Measurements from ENCODE around the gene CHRNB4.
"Not testable (repeated sequence)": the region's sequence is repeated elsewhere in the genome, so short reads cannot be mapped to it uniquely, and the experiment has no call there.

The CHRNB4 gene

DNA sequence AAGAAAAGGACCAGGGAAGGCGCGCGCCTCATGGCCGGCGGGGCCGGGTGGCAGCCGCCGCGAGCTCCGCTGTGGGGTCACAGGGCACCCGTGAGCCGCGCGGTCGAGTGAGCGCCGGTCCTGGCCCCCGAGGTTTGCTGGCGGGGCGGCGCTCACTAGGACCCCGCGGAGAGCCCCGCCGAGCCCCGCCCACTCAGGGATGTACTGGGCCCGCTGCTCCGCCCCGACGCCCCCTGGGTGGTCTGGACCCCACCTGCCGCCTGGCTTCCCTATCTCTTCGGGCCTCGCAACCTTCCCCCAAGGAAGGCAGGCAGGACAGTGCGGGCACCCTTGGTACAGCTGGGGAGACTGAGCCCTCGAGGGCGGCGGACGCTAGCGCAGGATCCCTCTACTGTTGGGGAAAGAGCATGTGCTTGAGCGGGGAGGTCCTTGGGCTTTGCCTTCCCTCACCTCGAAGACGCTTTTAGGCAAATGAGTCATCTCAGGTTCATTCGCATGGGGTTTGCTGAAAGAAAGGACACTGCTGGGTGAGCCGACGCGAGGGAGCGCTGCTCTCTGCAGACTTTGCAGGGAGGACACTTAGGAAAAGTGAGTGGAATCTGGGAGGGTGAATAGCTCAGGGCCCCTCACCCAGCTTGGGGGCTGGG is at the start of gene CHRNB4:
Gene CHRNB4 (minus strand): TSS at position 109 of the 647 bp plus-strand sequence. CDS start 77 bp downstream, at position 32.
- peak; percentile 27 for DNase-seq (ENCODE audit: low read depth)
- TF ChIP-seq, protein P1, sequence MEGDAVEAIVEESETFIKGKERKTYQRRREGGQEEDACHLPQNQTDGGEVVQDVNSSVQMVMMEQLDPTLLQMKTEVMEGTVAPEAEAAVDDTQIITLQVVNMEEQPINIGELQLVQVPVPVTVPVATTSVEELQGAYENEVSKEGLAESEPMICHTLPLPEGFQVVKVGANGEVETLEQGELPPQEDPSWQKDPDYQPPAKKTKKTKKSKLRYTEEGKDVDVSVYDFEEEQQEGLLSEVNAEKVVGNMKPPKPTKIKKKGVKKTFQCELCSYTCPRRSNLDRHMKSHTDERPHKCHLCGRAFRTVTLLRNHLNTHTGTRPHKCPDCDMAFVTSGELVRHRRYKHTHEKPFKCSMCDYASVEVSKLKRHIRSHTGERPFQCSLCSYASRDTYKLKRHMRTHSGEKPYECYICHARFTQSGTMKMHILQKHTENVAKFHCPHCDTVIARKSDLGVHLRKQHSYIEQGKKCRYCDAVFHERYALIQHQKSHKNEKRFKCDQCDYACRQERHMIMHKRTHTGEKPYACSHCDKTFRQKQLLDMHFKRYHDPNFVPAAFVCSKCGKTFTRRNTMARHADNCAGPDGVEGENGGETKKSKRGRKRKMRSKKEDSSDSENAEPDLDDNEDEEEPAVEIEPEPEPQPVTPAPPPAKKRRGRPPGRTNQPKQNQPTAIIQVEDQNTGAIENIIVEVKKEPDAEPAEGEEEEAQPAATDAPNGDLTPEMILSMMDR (IDR thresholded peaks at IDR 0.05; ENCODE audit: low read length, missing control alignments): peak; percentile 10

GRCh38 chr15:78689626-78690025 is 48.6 kb upstream of the CHRNB4 start:
- DNase-seq (ENCODE audit: low read depth): no peak
- TF ChIP-seq, protein P1 (IDR thresholded peaks at IDR 0.05; ENCODE audit: low read length, missing control alignments): no peak
- no peak overlapping the region for H3K4me3 ChIP-seq (replicated peaks; ENCODE audit: low read depth, low read length)

More for the DNA sequence above, at the start of gene CHRNB4:
- peak within 1 kb of the TSS; percentile 34 for H3K4me3 ChIP-seq (replicated peaks; ENCODE audit: low read depth, low read length)

DNA sequence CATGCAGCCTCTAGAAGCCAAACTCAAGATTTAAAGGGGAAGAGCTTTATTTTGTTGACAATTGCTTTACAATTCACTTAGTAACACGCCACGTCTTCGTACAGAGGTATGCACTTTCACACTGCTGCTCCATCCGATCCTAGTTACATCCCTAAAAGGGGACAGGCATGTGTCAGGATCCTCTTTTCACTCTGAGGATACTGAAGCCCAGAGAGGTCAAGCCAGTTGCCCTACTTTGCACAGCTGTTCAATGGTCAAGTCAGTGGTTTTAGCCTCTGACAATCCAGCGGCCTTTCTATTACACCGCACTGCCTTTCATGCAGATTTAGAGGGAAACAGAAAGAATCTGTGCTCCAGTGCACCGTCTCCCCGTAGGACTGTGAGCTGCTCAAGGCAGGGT is 44.9 kb upstream of the CHRNB4 start:
- TF ChIP-seq, protein P1 (IDR thresholded peaks at IDR 0.05; ENCODE audit: low read length, missing control alignments): no peak
- DNase-seq (ENCODE audit: low read depth): no peak
- H3K4me3 ChIP-seq (replicated peaks; ENCODE audit: low read depth, low read length): no peak overlapping the region

DNA sequence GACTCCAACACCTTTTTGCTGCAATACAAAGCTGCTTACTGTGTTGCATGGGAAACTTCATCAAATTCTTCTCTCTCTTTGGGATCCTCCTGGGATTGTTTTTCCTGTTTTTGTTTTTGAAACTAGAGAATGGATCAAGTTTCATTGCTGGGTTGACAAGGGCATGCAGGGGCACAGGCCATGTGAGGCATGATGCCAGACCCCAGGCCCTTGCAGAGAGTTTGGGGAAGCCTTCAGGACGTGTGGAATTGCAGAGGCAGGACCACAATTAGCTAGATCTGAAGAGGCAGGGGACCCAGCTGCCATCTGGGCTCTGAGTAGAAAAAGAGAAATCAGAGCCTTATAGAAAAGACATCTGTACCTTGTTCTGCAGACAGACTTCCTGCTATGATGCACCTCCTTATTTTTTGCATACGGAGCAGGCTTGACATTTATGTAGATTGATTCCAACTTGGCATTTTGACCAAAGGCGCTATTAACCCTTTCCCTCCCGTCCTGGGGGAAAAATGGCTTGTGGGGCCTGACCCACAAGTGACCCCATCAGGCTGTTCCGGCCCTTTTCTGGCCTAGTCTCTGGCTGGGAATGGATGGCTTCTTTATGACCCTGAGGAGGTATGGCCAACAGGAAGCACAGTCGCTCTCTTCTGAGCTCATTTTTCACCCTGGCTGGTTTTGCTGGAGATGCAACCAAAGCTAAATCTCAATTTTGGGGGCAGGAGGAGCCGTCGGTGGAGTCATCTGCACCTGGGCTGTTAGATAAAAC is 44.3 kb upstream of the CHRNB4 start:
- TF ChIP-seq, protein P1 (IDR thresholded peaks at IDR 0.05; ENCODE audit: low read length, missing control alignments): no peak
- DNase-seq (ENCODE audit: low read depth): no peak
- H3K4me3 ChIP-seq (replicated peaks; ENCODE audit: low read depth, low read length): no peak overlapping the region

DNA sequence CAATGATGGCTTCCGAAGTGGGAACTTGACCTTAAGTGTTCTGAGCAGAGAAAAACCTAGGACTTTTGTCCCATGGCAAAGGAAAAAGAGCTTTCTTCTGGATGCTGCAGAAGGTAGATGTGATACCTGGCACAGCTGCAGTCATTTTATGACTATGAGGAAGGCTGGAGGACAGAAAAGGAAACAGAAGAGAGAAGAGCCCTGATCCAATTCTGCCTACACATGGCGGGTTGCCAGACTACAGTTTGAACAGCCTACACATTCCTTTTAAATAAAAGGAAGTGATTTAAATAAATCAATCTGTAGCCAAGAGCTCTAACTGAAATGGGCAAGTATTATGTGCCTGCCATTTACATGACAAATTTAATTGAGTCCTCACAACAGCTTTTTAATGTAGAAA is 43.6 kb upstream of the CHRNB4 start:
- DNase-seq (ENCODE audit: low read depth): peak; percentile 4
- TF ChIP-seq, protein P1 (IDR thresholded peaks at IDR 0.05; ENCODE audit: low read length, missing control alignments): no peak

DNA sequence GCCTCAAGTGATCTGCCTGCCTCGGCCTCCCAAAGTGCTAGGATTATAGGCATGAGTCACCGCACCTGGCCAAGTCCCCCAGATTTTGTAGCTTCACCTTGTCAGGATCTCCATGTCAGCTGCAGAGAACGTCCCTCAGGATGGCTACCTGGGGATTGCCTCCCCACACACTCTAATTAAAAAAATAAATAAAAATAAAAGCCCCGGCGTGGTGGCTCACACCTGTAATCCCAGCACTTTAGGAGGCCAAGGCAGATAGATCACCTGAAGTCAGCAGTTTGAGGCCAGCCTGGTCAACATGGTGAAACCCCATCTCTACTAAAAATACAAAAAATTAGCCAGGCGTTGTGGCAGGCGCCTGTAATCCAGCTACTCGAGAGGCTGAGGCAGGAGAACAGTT is 42.6 kb upstream of the CHRNB4 start:
- DNase-seq (ENCODE audit: low read depth); H3K4me3 ChIP-seq (replicated peaks; ENCODE audit: low read depth, low read length): not testable (repeated sequence)

More for the DNA sequence above, 43.6 kb upstream of the CHRNB4 start:
- no peak overlapping the region for H3K4me3 ChIP-seq (replicated peaks; ENCODE audit: low read depth, low read length)

GRCh38 chr15:78682693-78683410 is 41.8 kb upstream of the CHRNB4 start:
- no peak overlapping the region for H3K4me3 ChIP-seq (replicated peaks; ENCODE audit: low read depth, low read length)
- TF ChIP-seq, protein P1 (IDR thresholded peaks at IDR 0.05; ENCODE audit: low read length, missing control alignments): no peak
- DNase-seq (ENCODE audit: low read depth): no peak
